WI38 (cell line): ENCODE data around the gene GZMB.
"Not testable (repeated sequence)": the region's sequence is repeated elsewhere in the genome, so short reads cannot be mapped to it uniquely, and the experiment has no call there.

Experiments used
- H3K4me3 ChIP-seq: 2 replicates; pipeline ENCODE4 v1.5.1; 2011; ENCODE audit warnings: low read depth, mild to moderate bottlenecking, control low read depth, low read length
- TF ChIP-seq, protein P1 (sequence below): IDR thresholded peaks from 2 replicates; pipeline ENCODE4 v1.5.1; 2012; ENCODE audit warnings: low read depth, mild to moderate bottlenecking, control low read depth, low read length

The GZMB gene

GRCh38 chr14:24659916-24660570, 26.1 kb upstream of the GZMB start:
- TF ChIP-seq, protein P1, sequence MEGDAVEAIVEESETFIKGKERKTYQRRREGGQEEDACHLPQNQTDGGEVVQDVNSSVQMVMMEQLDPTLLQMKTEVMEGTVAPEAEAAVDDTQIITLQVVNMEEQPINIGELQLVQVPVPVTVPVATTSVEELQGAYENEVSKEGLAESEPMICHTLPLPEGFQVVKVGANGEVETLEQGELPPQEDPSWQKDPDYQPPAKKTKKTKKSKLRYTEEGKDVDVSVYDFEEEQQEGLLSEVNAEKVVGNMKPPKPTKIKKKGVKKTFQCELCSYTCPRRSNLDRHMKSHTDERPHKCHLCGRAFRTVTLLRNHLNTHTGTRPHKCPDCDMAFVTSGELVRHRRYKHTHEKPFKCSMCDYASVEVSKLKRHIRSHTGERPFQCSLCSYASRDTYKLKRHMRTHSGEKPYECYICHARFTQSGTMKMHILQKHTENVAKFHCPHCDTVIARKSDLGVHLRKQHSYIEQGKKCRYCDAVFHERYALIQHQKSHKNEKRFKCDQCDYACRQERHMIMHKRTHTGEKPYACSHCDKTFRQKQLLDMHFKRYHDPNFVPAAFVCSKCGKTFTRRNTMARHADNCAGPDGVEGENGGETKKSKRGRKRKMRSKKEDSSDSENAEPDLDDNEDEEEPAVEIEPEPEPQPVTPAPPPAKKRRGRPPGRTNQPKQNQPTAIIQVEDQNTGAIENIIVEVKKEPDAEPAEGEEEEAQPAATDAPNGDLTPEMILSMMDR: no peak

GRCh38 chr14:24648361-24648760, 14.4 kb upstream of the GZMB start:
- H3K4me3 ChIP-seq: not testable (repeated sequence)

More at GRCh38 chr14:24659916-24660570, 26.1 kb upstream of the GZMB start:
- no peak overlapping the region for H3K4me3 ChIP-seq

- TF ChIP-seq, protein P1: no peak
- H3K4me3 ChIP-seq: no peak overlapping the region
Observed at GRCh38 chr14:24639905-24640304, 5.9 kb upstream of the GZMB start.

DNA sequence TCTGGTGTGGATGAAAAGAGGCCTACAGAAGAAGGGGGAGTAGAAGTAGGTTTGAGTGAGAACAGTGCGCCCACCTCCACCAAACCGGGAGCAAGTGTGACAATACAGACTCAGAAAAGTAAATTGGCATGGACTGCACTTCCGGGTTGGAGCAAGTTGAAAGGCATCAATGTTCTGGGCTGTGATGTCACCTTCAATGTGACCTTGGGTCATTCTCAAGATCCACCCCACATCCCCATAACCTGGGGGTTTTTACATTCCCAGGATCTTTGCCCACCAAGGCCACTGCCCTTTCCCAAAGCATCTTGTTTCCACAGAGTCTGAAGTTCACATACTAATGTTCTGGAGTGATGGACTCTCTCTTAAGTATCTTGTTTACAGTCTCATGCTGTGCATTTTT, 5.3 kb upstream of the GZMB start:
- TF ChIP-seq, protein P1: no peak

GRCh38 chr14:24633353-24633752, 637 bp downstream of the GZMB start:
- TF ChIP-seq, protein P1: no peak
- no peak overlapping the region for H3K4me3 ChIP-seq

More for the DNA sequence above, 5.3 kb upstream of the GZMB start:
- H3K4me3 ChIP-seq: no peak overlapping the region

DNA sequence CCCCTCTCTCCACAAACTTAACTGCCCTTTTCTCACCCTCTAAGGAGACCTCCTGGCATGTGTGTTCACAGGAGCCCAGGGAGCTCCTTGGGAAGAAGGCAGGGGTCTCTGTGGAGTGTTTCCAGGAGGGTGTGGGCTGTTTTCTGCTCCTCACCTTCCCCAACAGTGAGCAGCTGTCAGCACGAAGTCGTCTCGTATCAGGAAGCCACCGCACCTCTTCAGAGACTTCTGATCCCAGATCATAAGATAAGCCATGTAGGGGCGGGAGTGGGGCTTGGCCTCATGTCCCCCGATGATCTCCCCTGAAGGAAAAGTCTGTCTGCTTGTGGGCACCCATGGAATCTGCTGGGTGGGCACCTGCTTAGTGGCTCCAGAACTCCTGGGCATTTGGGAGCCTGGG, 1.2 kb downstream of the GZMB start:
- no peak overlapping the region for H3K4me3 ChIP-seq
- TF ChIP-seq, protein P1: no peak

GRCh38 chr14:24632336-24632735, 1.7 kb downstream of the GZMB start:
- H3K4me3 ChIP-seq: no peak overlapping the region
- TF ChIP-seq, protein P1: no peak
